GM19395 (cell line): ENCODE data around the gene AFG1L.
"Not testable (repeated sequence)": the region's sequence is repeated elsewhere in the genome, so short reads cannot be mapped to it uniquely, and the experiment has no call there.

Experiments used
- ATAC-seq: cut with Tn5 transposase; IDR thresholded peaks from one replicate; pipeline ENCODE4 v1.9.1; 2021; ENCODE audit warnings: mild to moderate bottlenecking, moderate library complexity; ENCODE audit not compliant: unreplicated experiment

The AFG1L gene

DNA sequence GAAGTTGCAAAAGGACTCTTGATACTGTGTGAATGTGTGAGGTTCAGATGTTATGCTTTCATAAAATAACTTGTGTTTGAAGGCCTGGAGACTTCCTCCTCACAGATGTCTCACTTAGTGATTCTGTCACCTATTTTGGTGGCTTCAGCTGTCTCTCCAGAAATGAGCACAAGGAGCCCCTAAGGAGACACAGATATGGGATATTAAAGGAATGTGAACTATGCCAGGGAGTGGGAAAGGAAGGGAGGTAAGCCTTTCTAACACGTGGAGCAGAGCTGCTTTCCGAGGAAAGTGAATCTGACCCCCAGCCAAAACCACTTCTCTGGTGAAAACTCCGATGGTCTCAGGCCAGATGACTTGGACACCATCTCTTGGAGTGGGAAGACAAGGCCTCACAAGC lies 255.4 kb downstream of the AFG1L start:
- ATAC-seq = no peak

DNA sequence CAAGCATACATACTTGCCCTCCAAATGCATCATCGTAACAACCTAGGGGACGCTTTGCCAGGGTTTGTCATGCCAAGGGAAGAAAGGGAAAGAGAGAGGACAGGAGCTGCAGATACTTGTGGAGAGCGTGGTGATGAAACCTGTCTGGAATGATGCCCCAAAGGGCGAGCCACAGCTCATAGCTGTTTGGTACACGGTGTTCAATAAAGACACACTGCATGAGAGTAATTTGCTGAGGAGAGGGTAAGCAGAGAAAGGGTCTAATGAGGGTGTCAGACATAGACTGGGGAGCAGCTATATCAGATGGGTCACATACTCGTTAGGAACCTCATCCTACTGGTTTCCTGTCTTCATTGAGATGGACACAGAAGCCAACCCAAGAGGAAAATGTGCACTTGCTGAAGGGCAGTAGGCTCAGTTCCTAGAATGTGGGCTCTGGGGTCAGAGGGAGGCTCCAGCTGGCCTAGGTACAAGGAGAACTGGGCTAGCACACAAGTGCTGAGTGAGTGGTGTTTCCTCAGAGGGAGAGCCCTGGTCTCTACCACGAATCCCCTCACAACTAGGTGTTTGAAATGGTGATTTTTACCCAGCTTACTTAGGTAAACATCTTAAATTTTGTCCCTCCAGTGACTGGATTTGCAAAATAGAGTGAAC lies 260.7 kb downstream of the AFG1L start:
- no peak for ATAC-seq

DNA sequence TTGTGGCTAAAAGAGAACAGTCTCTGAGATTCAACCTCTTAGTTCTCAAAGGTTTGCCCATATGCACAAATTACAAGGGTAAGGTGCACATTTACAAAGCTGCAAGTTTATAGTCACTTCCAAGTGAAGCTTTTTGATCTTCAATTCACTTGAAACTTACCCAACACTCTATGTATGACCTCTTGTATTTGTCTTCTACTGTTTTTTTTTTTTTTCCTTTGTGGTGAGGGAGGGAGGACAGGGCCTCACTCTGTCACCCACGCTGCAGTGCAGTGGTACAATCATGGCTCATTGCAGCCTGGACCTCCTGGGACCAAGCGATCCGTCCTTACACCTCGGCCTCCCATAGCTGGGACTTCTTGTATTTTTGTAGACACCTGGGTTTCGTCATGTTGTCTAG lies 261.4 kb downstream of the AFG1L start:
- ATAC-seq = no peak

DNA sequence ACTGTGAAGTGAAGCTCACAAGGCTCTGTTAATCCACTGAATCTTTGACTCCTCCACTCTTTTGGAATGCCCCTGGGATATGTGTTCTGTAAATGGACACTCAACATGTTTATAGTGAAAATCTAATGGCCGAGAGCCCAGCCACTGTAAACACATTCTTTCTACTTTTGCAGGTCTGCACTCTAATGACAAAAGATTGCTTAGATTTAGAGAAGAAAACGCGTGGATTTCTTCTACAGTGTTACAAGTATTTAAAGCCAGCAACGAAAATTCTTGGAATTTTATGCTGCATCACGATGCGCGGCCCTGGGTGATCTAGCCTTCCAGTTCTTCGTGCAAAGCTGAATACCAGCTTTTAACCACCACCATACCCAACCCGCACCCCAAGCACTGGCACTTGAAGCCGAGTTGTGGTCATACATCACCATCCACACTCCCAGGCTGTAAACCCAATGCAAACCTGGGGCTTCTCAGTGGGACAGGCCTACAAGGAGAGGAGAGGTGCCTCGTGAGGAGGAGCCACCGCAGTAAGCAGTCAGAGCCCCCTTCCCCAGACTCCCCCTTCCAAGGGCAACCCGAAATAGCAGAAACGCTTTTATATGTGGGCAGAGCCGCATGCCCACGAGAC lies 262.1 kb downstream of the AFG1L start:
- no peak for ATAC-seq

GRCh38 chr6:108557494-108558371 lies 262.9 kb downstream of the AFG1L start:
- ATAC-seq = no peak

- ATAC-seq = peak; percentile 53
Measured at GRCh38 chr6:108558372-108559096, 263.7 kb downstream of the AFG1L start.

GRCh38 chr6:108559097-108559883 lies 264.4 kb downstream of the AFG1L start:
- ATAC-seq = peak; percentile 38

DNA sequence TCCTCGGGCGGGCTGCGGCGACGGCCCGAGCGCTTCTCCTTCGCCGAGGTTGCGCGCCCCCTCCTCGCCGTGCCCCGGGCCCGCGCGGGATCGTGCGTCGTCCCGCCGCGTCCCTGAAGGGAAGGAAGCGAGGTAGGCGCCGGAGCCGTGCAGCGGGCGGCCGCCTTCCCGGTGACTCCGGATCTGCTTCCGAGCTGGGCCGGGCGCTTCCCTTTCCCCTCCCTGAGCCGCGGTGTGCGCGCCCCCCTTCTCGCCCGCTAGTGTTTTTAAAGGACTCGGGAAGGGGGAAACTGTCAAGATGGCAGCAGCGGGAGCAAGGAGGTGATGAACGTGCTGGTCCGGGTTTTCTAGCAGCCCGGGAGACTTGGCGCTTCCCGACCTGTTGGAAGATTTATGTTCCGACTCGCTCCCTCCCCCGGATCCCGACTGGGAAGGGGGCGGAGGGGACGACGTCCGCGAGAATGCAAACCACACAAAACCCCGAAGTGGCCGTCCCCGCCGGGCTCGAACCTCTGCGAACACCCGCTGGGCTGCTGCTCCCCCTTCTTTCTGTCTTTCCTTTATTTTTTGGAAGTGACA lies 265.1 kb downstream of the AFG1L start:
- ATAC-seq = no peak

DNA sequence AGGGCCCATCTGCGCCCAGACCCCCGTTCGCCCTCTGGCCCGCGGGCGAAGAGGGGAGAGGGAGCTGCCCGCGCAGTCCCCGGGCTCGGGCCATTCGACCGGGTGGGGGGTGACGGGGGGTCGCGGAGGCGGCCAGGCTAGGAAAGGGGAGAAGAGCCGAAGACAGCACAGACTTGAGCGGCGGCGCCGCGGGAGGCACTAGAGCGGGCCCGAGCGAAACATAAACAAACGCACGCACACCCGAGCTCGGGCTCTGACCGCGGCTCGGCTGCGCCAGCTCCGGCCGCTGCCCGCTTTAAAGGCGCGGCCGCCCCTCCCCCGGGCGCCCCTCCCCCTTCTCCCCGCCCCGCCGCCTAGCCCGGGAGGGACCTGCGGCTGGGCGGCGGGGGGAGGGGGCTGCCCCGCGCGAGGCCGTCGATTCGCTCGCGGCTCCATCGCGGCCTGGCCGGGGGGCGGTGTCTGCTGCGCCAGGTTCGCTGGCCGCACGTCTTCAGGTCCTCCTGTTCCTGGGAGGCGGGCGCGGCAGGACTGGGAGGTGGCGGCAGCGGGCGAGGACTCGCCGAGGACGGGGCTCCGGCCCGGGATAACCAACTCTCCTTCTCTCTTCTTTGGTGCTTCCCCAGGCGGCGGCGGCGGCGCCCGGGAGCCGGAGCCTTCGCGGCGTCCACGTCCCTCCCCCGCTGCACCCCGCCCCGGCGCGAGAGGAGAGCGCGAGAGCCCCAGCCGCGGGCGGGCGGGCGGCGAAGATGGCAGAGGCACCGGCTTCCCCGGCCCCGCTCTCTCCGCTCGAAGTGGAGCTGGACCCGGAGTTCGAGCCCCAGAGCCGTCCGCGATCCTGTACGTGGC lies 265.8 kb downstream of the AFG1L start, which contains the start of gene FOXO3:
Gene FOXO3 (plus strand): TSS at position 455 of the 846 bp plus-strand sequence. CDS start 292 bp downstream, at position 747.
- ATAC-seq = no peak

- not testable (repeated sequence) for ATAC-seq
Measured at GRCh38 chr6:108561309-108561647, 266.4 kb downstream of the AFG1L start.

DNA sequence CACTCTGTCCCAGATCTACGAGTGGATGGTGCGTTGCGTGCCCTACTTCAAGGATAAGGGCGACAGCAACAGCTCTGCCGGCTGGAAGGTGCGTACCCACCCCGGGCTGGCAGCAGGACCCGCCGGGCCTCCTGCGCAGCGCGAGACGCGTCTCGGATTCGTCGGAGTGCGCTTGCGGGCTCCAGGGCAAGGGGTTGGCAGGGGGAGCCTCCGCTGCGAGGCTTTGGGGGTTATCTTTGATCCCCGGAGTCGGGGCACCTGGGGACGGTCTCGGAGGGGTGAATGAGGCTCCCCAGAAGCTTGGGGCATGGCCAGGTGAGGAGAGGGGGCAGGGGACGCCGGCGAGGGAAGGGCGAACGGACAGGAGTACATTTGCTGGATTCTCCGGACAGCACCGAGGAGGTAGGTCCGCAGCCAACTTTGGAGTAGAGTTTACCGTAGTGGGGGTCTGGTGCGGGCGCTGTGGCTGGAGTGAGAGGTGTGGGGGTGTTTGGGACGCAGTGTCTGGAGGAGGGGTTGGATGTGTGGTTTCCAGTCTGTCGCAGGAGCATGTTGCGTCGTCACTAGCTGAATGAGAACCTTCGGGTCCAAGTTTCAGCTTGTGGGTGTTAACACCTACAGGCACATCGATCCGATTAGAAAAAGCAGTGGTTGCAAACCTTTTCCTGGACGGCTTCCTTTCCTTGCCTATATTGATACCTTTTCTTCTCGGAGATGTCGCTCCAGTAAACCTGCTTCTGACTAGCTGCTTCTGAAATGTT lies 267.1 kb downstream of the AFG1L start:
- ATAC-seq = no peak

GRCh38 chr6:108562503-108562993 lies 267.7 kb downstream of the AFG1L start:
- no peak for ATAC-seq

DNA sequence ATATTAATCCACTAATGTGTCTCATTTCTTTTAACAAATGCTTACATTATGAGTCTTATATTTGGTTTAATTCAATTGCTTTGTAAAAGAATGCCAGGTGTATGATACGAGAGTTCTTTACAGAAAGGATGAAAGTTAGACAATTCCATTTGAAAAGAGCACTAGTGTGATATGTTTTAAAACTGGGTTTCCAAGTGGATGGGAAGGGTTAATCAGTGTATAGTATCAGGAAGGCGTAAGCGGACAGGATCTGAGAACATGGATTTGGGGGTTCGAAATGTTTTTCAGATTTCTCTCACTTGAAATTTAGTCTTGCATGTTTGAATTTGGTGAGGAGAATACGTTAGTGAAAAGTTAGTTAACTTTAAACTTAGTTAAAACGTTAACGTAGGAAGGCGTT lies 268.4 kb downstream of the AFG1L start:
- no peak for ATAC-seq

GRCh38 chr6:108564178-108564577 lies 269.3 kb downstream of the AFG1L start:
- no peak for ATAC-seq

DNA sequence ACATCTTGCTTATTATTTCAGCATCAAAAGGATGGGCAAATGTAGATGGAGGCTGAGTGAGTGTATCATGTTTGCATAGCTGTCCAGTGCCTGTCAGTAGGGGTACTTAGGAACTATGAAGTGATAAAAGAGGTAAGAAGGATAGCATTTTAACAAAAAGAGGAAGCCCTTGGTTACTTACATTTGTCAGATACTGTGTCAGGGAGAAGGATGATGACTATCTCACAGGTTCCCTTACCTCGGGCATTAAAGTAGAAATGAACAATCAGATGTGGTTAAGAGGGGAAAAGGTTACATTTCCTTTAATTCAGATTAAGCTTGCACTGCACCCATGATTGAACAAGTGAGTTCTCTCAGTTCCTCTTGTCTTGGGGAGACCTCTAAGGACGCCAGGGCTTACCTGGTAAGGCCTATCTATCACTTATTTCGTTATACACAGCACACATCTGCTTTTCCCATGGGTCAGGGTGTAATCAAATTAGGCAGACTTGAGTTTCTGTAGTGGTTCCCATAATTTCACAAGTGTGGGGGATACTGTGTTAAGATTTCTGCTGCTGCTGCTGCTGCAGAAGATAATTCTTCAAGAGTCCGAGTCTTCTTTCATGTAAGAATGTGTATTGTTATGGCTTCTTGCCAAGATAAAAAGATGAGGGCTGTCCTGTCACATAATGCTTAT lies 270.4 kb downstream of the AFG1L start:
- peak; percentile 84 for ATAC-seq

DNA sequence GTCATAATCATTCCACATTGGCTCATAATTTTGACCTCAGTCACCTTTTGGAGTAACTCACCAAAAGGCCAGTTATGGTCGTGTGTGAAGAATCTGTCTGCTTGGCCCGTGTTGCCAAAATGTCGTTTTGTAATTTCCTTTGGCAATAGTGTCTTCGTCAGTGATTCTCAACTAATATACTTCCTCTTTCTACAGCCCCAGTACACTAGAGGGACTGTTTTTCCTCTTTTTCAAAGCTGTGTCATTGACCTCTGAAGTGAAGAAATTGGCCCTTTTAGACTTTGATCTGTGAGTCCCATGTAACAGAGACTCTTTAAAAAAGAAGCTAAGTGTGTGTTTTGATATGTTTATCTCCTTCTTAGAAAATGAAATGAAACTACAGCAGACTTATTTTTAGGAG lies 271.0 kb downstream of the AFG1L start:
- ATAC-seq = no peak

DNA sequence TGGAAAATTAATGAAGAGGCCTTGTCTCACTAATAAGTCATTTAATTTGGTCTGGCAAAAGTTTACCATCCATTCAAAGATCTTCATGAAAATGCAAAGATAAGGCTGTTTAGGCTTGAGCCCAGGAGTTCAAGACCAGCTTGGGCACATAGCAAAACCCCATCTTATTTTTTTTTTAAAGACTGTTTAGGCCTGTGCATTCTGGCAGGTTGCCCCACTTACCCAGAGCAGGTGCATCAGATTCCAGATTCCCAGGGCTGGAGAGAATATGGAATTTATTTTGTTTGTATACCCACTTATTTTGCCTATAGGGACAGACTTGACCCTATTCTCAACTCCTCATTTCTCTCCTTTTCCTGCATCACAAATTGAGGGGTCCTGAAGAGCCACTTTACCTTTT lies 271.6 kb downstream of the AFG1L start:
- no peak for ATAC-seq

DNA sequence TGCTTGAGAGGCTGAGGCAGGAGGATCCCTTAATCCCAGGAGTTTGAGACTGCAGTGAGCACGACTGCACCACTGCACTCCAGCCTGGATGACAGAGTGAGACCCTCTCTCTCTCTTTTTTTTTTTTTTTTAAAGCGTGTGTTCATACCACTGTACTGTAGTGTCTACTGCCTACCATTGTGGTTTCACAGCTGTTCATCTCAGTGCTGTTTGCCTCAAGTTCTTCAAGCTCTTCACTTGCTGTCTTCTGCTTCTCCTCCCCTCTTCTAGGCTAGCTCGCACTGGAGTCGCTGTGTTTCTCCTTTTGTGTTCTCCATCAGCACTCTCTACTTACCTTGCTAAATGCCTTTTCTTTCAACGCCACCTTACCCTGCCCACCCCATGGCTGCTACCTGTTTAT lies 273.2 kb downstream of the AFG1L start:
- ATAC-seq = no peak
